HG02678 (cell line): ENCODE measurements around the gene DMD.
"Not testable (repeated sequence)": the region's sequence is repeated elsewhere in the genome, so short reads cannot be mapped to it uniquely, and the experiment has no call there.

Experiments
- ATAC-seq: cut with Tn5 transposase; IDR thresholded peaks from one replicate; pipeline ENCODE4 v1.9.1; 2021; ENCODE audit warnings: mild to moderate bottlenecking, moderate library complexity; ENCODE audit not compliant: unreplicated experiment

DMD gene

GRCh38 chrX:31649201-31649600 lies 1562.1 kb downstream of the DMD start:
- no peak for ATAC-seq

DNA sequence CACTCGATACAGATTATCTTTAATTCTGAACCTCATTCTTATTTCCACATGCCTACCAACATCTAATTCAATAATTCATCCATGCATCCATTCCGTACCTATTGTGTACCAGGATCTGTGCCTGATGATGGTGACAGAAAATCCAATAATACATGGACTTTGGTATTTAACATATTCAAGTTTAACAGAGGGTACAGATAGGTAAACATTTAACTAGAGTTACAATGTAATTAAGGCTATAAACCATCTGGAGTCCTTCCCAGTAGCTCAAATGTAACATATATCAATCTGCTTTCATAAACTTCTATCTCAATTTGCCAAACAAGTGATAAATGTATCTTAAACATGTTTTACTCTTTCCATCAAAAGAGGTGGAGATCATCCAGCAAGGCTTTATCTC lies 1578.0 kb downstream of the DMD start:
- no peak for ATAC-seq

GRCh38 chrX:31629195-31629594 lies 1582.2 kb downstream of the DMD start:
- no peak for ATAC-seq

GRCh38 chrX:31609130-31609529 lies 1602.2 kb downstream of the DMD start:
- ATAC-seq, result no peak

DNA sequence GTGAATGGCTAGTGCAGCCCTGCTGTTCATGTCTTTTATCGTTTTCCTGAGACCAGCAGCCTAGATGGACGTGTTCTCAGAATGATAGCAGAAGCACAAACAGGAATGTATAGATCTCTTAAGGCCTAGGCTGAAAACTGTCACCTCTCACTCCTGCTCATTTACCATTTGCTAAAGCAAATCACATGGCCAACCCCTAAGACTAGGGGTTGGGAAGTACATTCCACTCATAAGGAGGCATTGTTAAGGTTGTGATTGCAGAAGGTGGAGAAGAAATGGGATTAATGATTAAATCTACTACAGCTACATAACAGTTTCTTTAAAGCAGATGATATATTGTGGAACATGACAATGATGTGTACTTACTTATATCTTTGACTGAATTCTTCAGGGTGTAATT lies 1602.7 kb downstream of the DMD start:
- no peak for ATAC-seq

- no peak for ATAC-seq
Observed at GRCh38 chrX:31606771-31607170, 1604.6 kb downstream of the DMD start.

DNA sequence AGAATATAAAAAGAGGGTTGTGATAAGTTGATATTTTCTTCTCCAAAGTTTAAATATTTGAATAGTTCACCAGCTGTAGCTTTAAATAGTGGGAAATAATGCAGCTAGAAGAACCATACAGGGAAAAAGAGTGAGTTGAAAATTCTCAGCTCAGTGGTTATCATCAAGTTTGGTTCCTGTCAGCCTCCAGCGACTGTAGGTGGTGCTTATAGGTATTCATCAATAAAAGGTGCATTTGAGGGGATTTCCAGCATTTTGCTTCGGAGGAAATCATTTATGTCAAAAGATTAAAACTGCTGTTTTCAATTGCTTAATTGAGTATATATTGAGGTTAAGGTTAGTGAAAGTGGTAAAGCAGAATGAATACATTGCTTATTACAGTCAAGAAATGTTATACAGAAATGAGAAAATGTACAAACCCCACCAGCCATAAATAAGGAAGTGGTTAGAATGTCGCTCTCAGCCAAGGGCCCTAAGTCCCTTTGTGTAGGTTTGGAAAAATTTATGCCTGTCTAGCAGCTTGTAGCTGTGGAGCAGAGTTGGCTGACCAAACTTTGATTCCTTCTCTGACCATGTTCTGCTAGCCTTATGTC lies 1606.6 kb downstream of the DMD start:
- ATAC-seq, result peak; percentile 94

DNA sequence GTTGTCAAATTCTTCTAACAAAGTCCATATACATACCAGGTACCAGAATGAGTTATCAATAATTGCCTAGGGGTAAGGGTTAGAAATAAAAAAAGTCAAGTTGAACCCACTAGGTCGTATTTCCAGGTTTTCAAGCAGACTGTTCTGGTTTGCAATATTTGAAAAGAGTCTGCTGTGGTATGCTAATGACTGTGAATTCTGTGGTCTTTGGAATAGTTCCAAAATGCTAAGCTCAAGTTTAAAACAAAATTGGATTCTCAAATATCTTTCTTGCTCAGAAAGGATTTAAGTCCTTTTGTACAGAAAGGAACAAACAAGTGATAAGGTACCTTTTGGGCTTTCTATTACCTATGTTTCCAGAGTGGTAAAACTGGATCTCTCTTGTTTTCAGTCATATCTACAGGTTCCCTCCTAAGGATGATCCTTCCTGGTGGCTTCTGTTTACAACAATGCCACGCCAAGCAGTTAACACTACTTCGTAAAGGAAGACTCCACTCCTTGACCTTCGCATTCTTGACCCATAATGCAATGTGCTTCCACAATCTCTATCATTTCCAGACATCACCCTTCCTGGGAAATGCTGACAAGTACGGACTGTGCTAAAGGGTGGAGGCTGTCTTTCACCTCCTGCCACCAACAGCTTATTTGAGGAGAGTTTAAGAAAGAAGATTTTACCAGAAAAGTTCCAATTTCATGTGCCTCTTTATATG lies 1607.8 kb downstream of the DMD start:
- ATAC-seq, result no peak

DNA sequence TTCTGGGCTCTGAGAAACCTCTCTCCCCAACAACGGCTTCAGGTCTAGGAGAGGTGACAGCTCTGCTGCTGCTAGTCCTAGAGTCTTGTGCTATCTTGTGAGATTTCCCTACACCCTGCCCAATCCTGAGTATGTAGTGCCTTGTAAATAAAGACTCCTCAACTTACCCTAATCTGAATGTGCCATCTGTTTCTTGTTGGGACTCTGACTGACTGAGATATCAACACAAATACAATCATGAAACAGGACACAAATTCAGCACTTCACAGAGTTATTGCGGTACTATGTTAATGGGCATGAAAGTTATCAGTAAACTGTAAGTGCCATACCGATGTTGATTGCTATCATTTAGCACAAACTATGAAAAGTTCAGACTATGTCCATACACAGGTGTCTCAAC lies 1610.5 kb downstream of the DMD start:
- no peak for ATAC-seq

- ATAC-seq, result no peak
Observed at GRCh38 chrX:31593353-31593752, 1618.0 kb downstream of the DMD start.

- ATAC-seq, result no peak
Observed at GRCh38 chrX:31591355-31591754, 1620.0 kb downstream of the DMD start.

DNA sequence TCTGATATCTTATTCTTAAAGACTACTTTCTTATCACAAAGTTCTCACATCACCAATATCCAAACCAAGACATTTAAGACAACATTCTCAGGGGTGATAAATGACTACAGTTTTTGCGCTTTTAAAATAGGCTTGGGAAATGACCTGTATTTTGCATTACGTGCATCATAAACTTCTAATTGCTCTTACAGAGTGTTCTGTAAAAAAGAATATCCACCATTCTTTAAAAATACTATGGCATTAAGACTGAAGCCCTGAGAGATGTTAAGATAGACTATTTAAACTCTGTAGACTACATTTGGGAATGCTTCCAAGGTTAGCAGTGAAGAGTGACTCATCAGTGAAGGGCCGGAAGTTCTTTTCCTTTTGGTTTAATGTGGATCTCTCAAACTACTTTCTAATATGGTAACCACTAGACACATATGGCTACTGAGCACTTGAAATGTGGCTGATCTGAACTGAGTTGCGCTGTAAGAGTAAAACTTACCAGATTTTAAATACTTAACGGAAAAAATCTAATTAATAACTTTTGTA lies 1620.7 kb downstream of the DMD start:
- no peak for ATAC-seq

- no peak for ATAC-seq
Observed at GRCh38 chrX:31589503-31589902, 1621.8 kb downstream of the DMD start.

GRCh38 chrX:31588355-31588754 lies 1623.0 kb downstream of the DMD start:
- ATAC-seq, result no peak

DNA sequence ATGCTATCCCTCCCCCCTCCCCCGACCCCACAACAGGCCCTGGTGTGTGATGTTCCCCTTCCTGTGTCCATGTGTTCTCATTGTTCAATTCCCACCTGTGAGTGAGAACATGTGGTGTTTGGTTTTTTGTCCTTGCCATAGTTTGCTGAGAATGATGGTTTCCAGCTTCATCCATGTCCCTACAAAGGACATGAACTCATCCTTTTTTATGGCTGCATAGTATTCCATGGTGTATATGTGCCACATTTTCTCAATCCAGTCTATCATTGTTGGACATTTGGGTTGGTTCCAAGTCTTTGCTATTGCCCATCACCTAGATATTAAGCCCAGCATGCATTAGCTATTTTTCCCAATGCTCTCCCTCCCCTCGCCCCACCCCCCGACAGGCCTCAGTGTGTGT lies 1627.5 kb downstream of the DMD start:
- ATAC-seq, result not testable (repeated sequence)

- no peak for ATAC-seq
Observed at GRCh38 chrX:31580726-31581125, 1630.6 kb downstream of the DMD start.

DNA sequence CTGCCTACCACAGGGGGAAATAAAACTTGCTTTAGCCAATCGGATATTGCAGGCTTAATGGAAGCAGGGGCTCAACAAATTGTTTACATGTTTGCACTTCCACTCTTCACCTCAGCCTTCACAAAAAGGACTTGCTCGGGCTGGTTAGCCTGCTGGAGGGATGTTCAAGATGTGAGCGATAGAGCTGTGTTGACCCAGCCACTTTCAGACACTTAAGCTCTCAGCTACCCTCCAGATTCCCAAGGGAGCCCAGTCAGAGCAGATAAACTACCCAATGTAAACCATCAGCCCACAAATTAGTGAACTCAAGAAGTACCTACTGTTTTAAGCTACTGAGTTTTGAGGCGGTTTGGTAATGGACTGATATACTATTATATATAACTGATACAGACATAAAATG lies 1631.1 kb downstream of the DMD start:
- no peak for ATAC-seq

- no peak for ATAC-seq
Observed at GRCh38 chrX:31572360-31572759, 1639.0 kb downstream of the DMD start.

DNA sequence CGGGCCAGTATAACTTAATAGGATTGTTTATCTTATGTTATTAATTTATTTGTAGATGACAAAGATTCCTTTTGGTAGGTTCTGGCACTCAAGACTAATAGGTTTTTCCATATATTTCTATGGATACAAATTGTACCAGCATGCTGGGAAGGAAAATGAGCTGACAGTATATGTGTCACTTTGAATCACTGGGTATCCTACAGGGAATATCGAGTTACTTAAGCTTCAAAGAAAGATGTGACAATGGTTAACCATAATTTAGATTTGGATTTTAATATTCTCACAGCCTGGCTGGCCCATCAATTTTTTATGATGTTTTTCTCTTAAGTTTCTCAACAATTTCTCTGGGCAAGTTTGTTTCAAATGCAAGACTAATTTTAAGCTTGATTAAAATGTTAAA lies 1640.7 kb downstream of the DMD start:
- ATAC-seq, result no peak

- no peak for ATAC-seq
Observed at GRCh38 chrX:31563792-31564191, 1647.6 kb downstream of the DMD start.

GRCh38 chrX:31555506-31555905 lies 1655.8 kb downstream of the DMD start:
- ATAC-seq, result no peak

GRCh38 chrX:31551913-31552312 lies 1659.4 kb downstream of the DMD start:
- ATAC-seq, result no peak

DNA sequence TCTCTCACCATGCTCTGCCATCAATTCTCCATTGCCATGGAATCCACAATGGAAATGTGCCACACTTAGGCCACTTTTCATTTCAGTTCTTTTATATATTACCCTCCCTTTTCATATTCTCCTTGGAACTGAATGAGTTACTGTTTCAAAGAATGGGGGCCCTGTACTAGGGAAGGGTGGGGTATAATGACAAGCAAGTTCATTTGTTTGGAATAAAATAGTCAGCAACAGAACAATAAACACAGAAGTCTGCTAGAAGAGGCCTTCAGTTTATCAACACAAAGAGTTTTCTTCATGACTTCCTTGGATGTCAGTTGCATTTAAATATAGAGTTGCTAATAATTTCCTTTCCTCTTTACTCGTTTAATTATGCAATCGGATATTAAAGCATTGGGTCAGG lies 1661.2 kb downstream of the DMD start:
- no peak for ATAC-seq
